HG02610 (cell line): Measurements from ENCODE around the gene CDH7.

Experiments
- ATAC-seq: cut with Tn5 transposase; IDR thresholded peaks from one replicate; pipeline ENCODE4 v1.9.1; 2021; ENCODE audit warnings: mild to moderate bottlenecking, moderate library complexity; ENCODE audit not compliant: unreplicated experiment

Gene CDH7

DNA sequence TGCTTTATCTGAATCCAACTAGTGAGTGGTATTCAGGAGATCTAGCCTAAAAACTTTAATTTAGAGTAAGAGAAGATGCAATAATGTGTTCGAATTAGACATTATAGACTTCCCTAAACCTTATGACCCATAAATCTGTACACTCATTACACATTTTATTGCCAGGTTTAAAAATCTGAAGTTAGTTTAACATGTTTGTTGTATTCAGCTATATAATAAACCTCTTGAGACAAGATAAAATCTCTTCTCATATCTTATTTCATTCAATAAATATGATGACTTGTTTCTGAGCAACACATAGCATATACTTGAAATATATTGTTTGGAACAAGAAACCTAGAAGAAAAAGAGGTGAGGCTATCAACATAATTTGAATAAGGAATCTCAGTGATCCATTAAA, 150.7 kb downstream of the CDH7 start:
- ATAC-seq: no peak

DNA sequence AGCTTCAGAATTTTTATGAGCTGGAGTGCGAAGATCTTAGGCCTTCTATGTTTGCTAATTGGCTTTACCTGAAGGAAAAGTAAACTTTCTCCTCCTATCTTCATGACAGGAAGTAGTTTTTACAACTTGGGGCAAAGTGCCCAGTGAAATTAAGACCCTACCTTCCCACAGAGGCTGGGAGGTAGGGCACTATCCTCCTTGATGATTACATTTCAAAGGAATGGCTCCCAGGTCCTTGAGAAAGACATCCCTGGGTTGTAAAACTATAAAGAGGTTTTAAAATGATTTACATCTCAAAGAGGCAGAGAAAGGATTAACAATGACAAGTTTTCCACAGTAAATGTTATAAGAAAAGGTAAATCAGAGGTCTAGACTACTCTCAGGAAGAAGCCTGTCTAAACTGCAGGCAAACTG, 155.8 kb downstream of the CDH7 start:
- ATAC-seq: no peak

- no peak for ATAC-seq
Measured at GRCh38 chr18:65907281-65907680, 156.5 kb downstream of the CDH7 start.

DNA sequence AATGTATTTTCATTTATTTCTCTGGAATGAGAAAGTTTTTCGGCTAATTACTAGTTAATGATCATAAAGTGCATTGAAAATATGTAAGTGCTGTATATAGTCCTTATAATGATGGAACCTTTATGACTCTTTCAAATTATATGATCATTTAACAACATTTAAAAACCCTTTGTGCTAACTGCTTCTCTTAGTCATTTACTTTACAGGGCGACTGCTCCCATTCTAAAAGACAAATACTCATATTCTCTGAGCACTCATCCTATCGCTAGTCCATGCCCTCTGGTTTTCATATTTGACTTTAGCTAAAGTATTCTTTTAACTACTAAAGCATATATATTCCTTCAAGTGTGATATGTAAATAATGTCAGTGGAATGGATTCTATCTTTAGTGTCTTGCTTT, 168.2 kb downstream of the CDH7 start:
- no peak for ATAC-seq

GRCh38 chr18:65919663-65920062, 168.9 kb downstream of the CDH7 start:
- no peak for ATAC-seq

- ATAC-seq: no peak
Measured at GRCh38 chr18:65922103-65922502, 171.3 kb downstream of the CDH7 start.

- ATAC-seq: no peak
Measured at GRCh38 chr18:65924904-65925303, 174.1 kb downstream of the CDH7 start.

GRCh38 chr18:65934874-65935273, 184.1 kb downstream of the CDH7 start:
- no peak for ATAC-seq

- ATAC-seq: no peak
Measured at GRCh38 chr18:65936678-65937077, 185.9 kb downstream of the CDH7 start.

- ATAC-seq: no peak
Measured at GRCh38 chr18:65937180-65937579, 186.4 kb downstream of the CDH7 start.

GRCh38 chr18:65938592-65939372, 188.0 kb downstream of the CDH7 start:
- ATAC-seq: peak; percentile 88
